SH-SY5Y (cell line): ENCODE data around the gene MUC21.

Experiments used
- GATA2 ChIP-seq: IDR thresholded peaks from 2 replicates; pipeline ENCODE4 v1.6.1; 2011; ENCODE audit warnings: mild to moderate bottlenecking, low read depth, low read length
- GATA3 ChIP-seq: IDR thresholded peaks from 2 replicates; pipeline ENCODE4 v1.6.1; 2011; ENCODE audit warnings: low read depth, mild to moderate bottlenecking, low read length, moderate library complexity

MUC21 gene

DNA sequence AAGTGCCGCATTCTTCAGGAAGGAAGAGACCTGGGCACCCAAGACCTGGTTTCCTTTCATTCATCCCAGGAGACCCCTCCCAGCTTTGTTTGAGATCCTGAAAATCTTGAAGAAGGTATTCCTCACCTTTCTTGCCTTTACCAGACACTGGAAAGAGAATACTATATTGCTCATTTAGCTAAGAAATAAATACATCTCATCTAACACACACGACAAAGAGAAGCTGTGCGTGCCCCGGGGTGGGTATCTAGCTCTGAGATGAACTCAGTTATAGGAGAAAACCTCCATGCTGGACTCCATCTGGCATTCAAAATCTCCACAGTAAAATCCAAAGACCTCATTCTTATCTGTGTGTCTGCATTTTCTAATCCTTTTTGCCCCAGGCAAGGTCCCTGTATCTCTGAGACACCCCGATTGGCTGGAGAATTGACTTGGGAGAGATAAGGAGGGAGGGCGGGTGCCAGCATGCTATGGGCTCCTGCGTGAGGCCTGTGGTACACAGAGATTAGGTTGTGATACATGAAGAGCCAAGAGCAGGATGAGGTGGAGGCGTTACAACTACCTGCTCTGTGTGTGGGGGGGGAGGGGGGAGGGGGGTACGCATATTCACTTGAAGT lies 4.8 kb downstream of the MUC21 start:
- TF ChIP-seq GATA2: no peak
- no peak for TF ChIP-seq GATA3

DNA sequence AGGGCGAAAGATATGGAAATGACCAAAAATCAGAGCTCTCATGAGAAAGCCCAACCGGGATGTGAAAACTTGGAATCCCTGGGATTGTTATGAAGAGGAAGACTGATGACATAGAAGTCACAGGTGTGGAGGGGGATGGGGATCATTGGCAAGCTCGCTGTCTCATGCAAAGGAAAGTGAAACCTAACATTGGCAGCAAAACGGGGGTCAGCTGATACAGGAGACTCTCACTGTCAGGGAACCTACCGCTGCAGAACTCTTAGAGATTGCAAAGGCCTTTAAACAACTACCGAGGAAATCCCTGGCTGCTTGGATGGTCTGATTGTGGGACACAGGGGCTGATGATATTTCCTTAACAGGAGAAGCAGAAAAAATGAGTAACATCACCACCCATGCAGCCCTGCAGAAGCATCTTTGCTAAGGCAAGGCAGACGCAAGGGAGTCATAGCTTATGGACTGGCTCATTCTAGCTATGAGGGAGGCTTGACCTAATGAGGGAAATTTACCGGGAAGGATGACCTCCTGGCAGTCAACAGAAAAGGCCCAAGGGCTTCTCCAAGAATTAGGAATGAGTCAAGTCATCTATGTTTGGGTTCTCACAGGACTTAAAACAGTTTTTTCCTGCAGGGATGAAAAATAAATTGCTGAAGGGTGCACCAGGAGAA lies 7.0 kb downstream of the MUC21 start:
- TF ChIP-seq GATA2 (no peak), GATA3 (no peak)

DNA sequence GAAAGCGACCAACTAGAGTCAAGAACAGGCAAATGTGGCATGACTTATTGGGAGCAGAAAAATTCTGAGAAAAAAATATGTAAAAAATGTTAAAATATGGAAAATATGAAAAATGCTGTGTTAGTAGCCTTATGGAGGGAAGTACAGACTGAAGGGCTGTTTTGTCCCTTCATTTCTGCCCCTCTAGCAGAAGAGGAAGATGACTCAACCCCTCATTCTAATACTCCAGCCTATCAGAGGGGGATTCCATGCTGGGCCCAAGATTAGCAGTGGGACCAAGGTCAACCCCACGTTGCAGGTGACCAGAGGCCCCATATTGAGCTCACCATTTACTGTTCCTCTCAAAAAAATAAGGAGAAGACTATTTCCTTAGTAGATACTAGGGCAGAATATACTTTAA lies 8.4 kb downstream of the MUC21 start:
- TF ChIP-seq GATA3 (no peak), GATA2 (no peak)

DNA sequence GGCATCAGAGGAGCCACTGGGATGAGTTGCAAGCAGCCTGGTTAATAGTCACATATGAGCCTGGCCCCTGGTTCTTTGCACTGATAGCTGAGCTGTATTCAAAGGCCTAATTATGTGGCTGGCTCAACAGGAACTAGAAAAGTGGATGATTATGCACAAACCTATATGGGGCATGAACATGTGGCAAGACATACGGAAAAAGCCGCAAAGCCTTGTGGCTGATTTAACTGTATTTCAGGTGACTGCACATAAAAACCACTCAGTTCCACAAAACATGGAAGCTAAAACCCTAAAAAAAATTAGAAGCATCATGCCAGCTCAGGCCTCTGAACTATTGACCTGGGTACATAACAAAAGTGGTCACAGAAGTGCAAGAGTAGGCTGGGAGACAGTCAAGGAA lies 13.8 kb downstream of the MUC21 start:
- TF ChIP-seq GATA3 (no peak), GATA2 (no peak)

DNA sequence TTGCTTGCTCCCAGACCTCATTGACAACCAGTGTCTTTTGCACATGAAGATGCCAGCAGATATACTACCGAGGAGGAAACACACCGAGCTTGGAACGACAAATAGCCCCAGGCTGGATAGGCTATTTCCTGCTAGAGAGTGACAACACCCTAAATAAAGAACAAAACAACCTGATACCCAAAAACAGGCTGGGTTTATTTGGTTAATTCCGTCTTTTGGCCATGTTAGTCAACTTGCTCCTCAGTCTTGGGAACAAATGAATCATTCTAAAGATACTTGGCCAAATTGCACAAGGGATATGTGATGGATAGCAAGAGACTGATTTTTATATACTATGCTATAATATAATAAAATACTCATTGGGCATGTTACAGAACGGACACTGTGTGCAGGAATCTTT lies 15.3 kb downstream of the MUC21 start:
- TF ChIP-seq GATA2 (no peak), GATA3 (no peak)

DNA sequence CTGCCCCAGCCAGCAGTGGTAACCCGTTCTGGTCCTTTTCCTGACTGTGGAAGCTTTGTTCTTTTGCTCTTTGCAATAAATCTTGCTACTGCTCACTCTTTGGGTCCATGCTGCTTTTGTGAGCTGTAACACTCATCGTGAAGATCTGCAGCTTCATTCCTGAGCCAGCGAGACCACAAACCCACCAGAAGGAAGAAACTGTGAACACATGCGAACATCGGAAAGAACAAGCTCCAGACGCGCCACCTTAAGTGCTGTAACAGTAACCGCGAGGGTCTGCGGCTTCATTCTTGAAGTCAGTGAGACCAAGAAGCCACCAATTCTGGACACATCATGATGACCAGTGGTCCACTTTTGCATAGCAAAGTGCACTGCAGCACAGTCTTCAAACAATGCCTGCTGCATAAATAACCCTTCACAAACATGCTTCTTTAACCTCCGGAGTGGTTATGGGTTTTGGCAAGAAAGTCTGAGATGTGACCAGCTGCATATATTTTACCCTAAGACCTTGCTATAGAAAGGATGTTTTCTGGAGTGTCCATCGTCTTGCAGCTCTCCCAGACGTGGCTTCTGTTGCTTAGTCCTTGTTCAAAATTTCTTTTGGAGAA lies 17.9 kb downstream of the MUC21 start:
- TF ChIP-seq GATA3: no peak
- no peak for TF ChIP-seq GATA2

DNA sequence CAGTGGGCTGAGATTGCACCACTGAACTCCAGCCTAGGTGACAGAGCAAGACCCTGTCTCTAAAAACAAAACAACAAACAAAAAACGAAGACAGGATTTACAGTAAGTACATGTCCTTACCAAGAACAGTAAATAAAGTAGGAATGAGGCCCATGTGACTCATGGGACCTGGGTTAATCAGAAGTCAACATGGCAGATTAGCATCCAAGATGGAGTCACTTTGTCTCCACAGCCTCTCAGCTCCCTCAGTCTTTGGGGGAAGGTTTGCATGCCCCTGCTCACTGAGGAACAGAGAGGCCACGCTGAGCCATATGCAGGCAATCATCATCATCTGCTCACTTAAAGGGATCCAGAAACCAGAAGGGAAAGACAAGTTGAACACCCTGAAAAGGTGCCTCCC lies 19.0 kb downstream of the MUC21 start:
- TF ChIP-seq GATA3 (no peak), GATA2 (no peak)

DNA sequence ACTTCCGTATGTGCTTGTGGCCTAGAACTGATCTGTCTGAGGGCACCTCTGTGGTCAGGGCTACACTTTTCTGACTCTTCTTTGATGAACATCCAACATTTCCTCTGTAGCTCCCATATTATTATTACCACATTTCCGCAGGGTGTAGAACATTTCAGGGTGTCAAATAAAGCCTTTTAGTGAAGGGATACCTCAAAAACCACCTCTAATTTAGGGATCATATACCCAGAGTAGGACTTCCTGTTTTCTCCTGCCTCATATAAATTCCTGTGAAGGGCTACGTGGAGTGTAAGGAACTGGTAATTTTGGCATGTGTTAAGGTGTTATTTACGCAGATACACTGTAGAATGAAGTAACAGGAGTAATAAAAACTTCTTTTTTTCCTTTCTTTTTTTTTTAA lies 21.3 kb downstream of the MUC21 start:
- TF ChIP-seq GATA3 (no peak), GATA2 (no peak)

DNA sequence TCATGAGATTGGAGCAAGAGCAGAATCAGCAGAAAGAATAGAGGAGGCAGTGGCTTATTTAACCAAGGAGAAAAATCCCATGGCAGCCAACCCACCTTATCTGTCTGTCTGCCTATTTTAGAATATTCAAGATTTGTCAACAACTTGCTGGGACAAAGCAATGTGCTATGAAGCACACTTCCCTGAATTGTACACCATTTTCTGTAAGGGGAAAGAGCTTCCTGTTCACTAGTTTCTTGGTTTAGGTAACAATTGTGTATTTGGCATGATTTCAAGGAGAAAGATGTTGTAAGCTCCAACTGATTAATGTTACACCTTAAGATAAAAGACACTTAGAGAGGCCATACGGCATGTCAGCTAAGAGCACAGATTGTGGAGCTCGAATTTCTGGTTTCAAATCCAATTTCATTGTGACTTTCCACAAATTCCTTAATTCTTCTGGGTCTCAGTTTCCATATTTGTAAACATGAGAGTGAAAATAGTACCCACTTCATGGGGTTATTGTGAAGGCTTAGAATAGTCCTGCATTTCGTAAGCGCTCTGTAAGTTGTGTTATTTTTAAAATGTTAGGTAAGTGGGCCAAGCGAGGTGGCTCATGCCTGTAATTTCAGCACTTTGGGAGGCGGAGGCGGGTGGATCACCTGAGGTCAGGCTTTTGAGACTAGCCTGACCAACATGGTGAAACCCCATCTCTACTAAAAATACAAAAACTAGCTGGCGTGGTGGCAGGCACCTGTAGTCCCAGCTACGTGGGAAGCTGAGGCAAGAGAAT lies 21.9 kb downstream of the MUC21 start:
- TF ChIP-seq GATA3 (no peak), GATA2 (no peak)

DNA sequence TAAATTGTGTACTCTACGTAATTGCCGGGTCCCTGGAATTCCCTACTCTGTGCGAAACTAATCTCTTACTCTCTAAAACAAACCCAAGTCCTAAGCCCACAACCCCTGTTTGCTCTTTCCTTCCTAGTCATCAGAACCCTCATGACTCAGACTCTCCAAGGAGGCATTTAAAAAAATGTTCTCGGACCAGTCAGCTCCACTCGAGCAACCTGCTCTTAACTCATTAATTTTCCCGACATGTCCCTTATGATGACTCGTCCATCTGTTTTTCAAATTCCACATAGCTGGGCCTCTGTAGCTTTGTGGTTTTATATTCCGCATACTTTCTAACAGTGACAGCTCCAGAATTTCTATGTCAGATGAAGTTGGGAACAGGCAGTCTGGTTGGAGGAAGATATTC lies 24.2 kb downstream of the MUC21 start:
- TF ChIP-seq GATA3: no peak
- TF ChIP-seq GATA2: no peak

DNA sequence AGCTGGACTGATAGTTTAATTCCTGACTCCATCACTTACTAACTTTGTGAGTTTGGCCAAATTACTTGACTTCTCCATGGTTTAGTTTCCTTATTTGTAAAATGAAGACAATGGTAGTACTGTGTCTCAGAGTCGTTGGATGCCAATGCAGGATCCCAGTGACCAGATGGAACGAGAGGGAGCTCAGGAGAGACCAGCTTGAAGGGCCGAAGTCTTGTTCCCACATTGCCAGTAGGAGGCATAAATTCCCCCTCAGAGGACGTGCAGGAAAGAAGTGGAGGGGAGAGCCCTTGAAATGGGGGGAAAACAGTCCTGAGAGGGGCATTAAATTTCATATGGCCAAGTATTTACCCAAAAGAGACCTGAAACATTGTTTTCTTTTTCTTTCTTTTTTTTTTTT lies 24.6 kb downstream of the MUC21 start:
- TF ChIP-seq GATA2 (no peak), GATA3 (no peak)

DNA sequence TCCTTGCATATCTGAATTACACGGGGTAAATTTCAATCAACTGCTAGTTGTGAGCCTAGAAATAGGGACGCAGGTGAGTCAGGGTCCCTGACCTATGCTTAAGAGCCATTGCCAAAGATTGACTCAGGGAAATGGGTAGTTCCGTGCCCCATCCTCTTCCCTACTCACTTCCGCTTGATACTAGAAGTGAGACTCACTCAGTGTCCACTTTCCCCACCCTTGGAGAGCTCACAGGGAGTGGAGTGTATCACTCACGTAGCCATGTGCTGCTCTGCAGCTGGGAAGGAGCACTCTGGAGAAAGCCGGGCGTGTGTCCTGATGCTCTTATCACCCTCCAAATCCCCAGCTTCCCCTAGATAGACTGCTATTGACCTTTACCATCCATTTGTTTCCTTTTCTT lies 26.2 kb downstream of the MUC21 start:
- TF ChIP-seq GATA3: no peak
- no peak for TF ChIP-seq GATA2

DNA sequence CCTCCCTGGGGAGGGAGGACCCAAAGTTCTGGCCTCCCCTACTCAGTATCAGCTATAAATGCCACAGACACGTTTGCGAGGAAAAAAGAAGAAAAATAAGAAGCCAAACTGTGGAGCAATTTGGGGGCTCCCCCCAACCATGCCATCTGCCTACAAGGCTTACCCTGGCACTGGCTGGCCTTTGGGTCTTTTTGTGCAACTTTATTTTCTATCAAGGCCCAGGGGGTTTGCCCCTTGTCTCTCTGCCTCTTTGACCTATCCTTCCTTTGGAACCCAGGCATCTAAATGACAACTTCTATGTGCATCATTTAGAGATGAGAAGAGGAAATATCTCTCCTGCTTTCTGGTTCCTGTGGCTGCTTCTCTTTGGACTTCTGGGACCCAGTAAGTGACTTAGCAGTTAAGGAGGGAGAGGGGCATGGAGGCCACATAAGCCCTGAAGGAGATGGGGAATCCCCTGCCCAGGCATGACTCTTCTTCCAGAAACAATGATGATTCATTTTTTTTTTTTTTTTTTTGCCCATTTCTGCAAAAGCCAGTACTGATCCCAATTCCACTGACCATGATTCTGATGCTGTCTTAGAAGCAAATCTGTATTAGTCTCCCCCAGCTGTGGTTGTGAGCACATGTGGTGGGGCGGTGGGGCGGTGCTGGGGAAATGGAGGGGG lies 27.0 kb downstream of the MUC21 start, which contains the start of gene MUC22:
TSS of gene MUC22 (plus strand) at position 82 of the 668 bp plus-strand sequence. CDS start at position 315, 233 bp downstream.
- TF ChIP-seq GATA2 (no peak), GATA3 (no peak)

DNA sequence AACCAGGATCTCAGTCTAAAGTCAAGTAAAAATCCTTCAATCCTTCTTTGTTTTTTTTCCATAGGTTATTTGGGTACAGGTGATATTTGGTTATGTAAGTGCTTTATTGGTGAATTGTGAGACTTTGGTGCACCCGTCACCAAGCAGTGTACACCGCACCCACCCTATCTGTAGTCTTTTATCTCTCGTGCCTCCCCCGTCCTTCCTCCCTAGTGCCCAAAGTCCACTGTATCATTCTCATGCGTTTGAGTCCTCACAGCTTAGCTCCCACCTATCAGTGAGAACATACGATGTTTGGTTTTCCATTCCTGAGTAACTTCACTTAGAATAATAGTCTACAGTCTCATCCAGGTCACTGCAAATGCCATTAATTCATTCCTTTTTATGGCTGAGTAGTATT lies 27.6 kb downstream of the MUC21 start:
- TF ChIP-seq GATA3 (no peak), GATA2 (no peak)
